Measurements from ENCODE around the gene RPSA.

The RPSA gene

GRCh38 chr3:39406368-39407258 is at the start of gene RPSA:
Gene RPSA, plus strand, starts transcription at chr3:39406720. Its CDS starts 934 bp downstream, at chr3:39407654.
- Histone ChIP-seq H3K4me2 (ENCODE audit: low read length) (peak within 1 kb of the TSS; percentile 94), H3K27ac (peak within 1 kb of the TSS; percentile 88), H3K4me1 (peaks cover 10% of the 10 kb centered on the region), H2AFZ (peak within 1 kb of the TSS; percentile 87), H3K36me3 (ENCODE audit: control insufficient read depth, insufficient read depth, low read length) (no peaks in the 10 kb centered on the region), H3K4me3 (ENCODE audit: low read depth, low read length) (peak within 1 kb of the TSS; percentile 95), H3K9ac (peak within 1 kb of the TSS; percentile 91), H3K9me3 (ENCODE audit: control insufficient read depth, low read length) (no peaks in the 10 kb centered on the region), H3K27me3 (ENCODE audit: control insufficient read depth, insufficient read depth, low read length) (no peaks in the 10 kb centered on the region), H3K79me2 (peaks cover 13% of the 10 kb centered on the region)
- TF ChIP-seq CTCF (IDR thresholded peaks at IDR 0.05), result peak; percentile 14

- H3K9me3 ChIP-seq (ENCODE audit: control insufficient read depth, low read length), result no peaks in the 10 kb centered on the region
- H3K36me3 ChIP-seq (ENCODE audit: control insufficient read depth, insufficient read depth, low read length), result no peaks in the 10 kb centered on the region
- H2AFZ ChIP-seq, result no peak overlapping the region
- H3K27me3 ChIP-seq (ENCODE audit: control insufficient read depth, insufficient read depth, low read length), result no peaks in the 10 kb centered on the region
- no peak for TF ChIP-seq CTCF (IDR thresholded peaks at IDR 0.05)
- H3K4me1 ChIP-seq, result no peaks in the 10 kb centered on the region
- H3K79me2 ChIP-seq, result no peaks in the 10 kb centered on the region
- H3K27ac ChIP-seq, result no peak overlapping the region
- H3K4me3 ChIP-seq (ENCODE audit: low read depth, low read length), result no peak overlapping the region
- H3K9ac ChIP-seq, result no peak overlapping the region
- no peak overlapping the region for H3K4me2 ChIP-seq (ENCODE audit: low read length)
Measured at GRCh38 chr3:39358333-39358732, 48.2 kb upstream of the RPSA start.

- H3K36me3 ChIP-seq (ENCODE audit: control insufficient read depth, insufficient read depth, low read length), result no peaks in the 10 kb centered on the region
- TF ChIP-seq CTCF (IDR thresholded peaks at IDR 0.05), result no peak
- H3K27ac ChIP-seq, result no peak overlapping the region
- H3K79me2 ChIP-seq, result no peaks in the 10 kb centered on the region
- no peaks in the 10 kb centered on the region for H3K9me3 ChIP-seq (ENCODE audit: control insufficient read depth, low read length)
- no peaks in the 10 kb centered on the region for H3K27me3 ChIP-seq (ENCODE audit: control insufficient read depth, insufficient read depth, low read length)
- no peak overlapping the region for H3K4me2 ChIP-seq (ENCODE audit: low read length)
- H3K4me3 ChIP-seq (ENCODE audit: low read depth, low read length), result no peak overlapping the region
- H3K4me1 ChIP-seq, result no peaks in the 10 kb centered on the region
- H3K9ac ChIP-seq, result no peak overlapping the region
- H2AFZ ChIP-seq, result no peak overlapping the region
Measured at GRCh38 chr3:39361252-39361927, 45.1 kb upstream of the RPSA start.

GRCh38 chr3:39362192-39362591 is 44.3 kb upstream of the RPSA start:
- Histone ChIP-seq H3K79me2 (no peaks in the 10 kb centered on the region), H3K4me1 (no peaks in the 10 kb centered on the region), H3K27me3 (ENCODE audit: control insufficient read depth, insufficient read depth, low read length) (no peaks in the 10 kb centered on the region), H3K36me3 (ENCODE audit: control insufficient read depth, insufficient read depth, low read length) (no peaks in the 10 kb centered on the region), H3K9me3 (ENCODE audit: control insufficient read depth, low read length) (no peaks in the 10 kb centered on the region), H3K4me3 (ENCODE audit: low read depth, low read length) (no peak overlapping the region), H2AFZ (no peak overlapping the region), H3K27ac (no peak overlapping the region), H3K9ac (no peak overlapping the region), H3K4me2 (ENCODE audit: low read length) (no peak overlapping the region)
- TF ChIP-seq CTCF (IDR thresholded peaks at IDR 0.05), result no peak
